HCT116 (cell line): ENCODE data around the gene WIZ.

Source experiments
- CEBPB ChIP-seq: IDR thresholded peaks from 2 replicates; pipeline ENCODE4 v1.6.1; 2012; ENCODE audit warnings: low read depth
- CTCF ChIP-seq, 3 experiments: fragments of 200-600 bp in 1 of 3; sonication (generic) in 1 of 3; IDR thresholded peaks in 2 of 3; conservative IDR thresholded peaks in 1 of 3; 2 replicates each; pipeline ENCODE4 v1.5.1; 2012 to 2017; ENCODE audit warnings: low read depth in 2 of 3, low read length in 2 of 3, antibody characterized with exemption in 1 of 3, borderline replicate concordance in 1 of 3, control low read depth in 1 of 3, mild to moderate bottlenecking in 1 of 3, mixed read lengths in 1 of 3, mixed run types in 1 of 3, moderate library complexity in 1 of 3; ENCODE audit not compliant: insufficient read depth in 1 of 3
- EZH2phosphoT487 ChIP-seq: fragments of 200-600 bp; IDR thresholded peaks from 2 replicates; pipeline ENCODE4 v1.6.1; 2018; ENCODE audit warnings: antibody characterized with exemption, borderline replicate concordance
- POLR2A ChIP-seq: IDR thresholded peaks from 2 replicates; pipeline ENCODE4 v1.7.0; 2011; ENCODE audit warnings: borderline replicate concordance; ENCODE audit not compliant: insufficient read depth, insufficient read length; ENCODE audit errors: extremely low read depth
- POLR2AphosphoS5 ChIP-seq: IDR thresholded peaks from 2 replicates; pipeline ENCODE4 v1.6.1; 2011; ENCODE audit warnings: mild to moderate bottlenecking, low read depth, low read length, moderate library complexity
- YY1 ChIP-seq: IDR thresholded peaks from 2 replicates; pipeline ENCODE4 v1.6.1; 2011; ENCODE audit warnings: low read length, low read depth, moderate library complexity, mild to moderate bottlenecking; ENCODE audit not compliant: insufficient replicate concordance; ENCODE audit errors: extremely low read depth

DNA sequence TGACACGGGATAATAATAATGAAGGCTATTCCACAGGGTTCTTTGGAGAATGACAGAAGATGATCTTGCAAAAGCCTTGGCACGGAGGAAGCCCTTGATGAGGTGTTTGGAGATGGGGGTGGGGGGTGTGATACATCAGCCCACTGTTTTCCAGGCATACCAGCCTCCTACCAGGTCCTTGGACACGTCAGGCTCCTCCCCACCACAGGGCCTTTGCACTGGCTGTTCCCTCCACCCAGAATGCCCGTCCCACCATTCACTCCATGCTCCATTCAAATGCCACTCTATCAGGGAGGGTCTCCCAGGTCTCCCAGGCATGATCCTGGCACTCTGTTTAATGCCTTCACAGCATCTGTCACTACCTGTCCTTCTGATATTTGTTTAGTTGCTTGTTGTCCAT, 2.7 kb downstream of the WIZ start:
- no peak for TF ChIP-seq CTCF (IDR thresholded peaks at IDR 0.05 in 2 of 3, conservative IDR thresholded peaks at IDR 0.05 in 1 of 3; ENCODE audit: borderline replicate concordance in 1 of 3, insufficient read depth in 1 of 3, low read depth in 2 of 3, low read length in 2 of 3)
- no peak for TF ChIP-seq CEBPB
- no peak for TF ChIP-seq EZH2phosphoT487
- TF ChIP-seq POLR2A = no peak
- no peak for TF ChIP-seq YY1
- TF ChIP-seq POLR2AphosphoS5 = no peak
